ENCODE results near the gene RAB9B.

- TF ChIP-seq CTCF (IDR thresholded peaks at IDR 0.05) = no peak
- TF ChIP-seq POLR2AphosphoS5 (IDR thresholded peaks at IDR 0.05) = no peak
- no peak for TF ChIP-seq POLR2A (IDR thresholded peaks at IDR 0.05)
- TF ChIP-seq EP300 (IDR thresholded peaks at IDR 0.05) = no peak
These were observed 20.2 kb downstream of the RAB9B start for GRCh38 chrX:103811858-103812257.

Data from sigmoid colon (tissue), 4 donors.